Measurements from ENCODE around the gene BRK1. TPM values are rescaled to one million over a fixed set of nuclear protein-coding genes. Genes with fewer than 3 reads are reported as not detected.
A peak's percentile ranks its signal among the peaks of the same experiment; 100 is the strongest.

Gene BRK1
- total and polyA plus RNA-seq, 9 of the 15 experiments (the other 6 are each of a cell fraction or from before 2014, with no cell fraction given), result 105 to 634 (median 250) TPM

GRCh38 chr3:10142707-10143560 is 27.5 kb downstream of the BRK1 start (continued):
- no peak for TF ChIP-seq THRB (CRISPR knock-in tag; conservative IDR thresholded peaks at IDR 0.05)
- TF ChIP-seq TEAD1 (CRISPR knock-in tag; IDR thresholded peaks at IDR 0.05), result peak in 1 of 2 experiments; percentile 41; a peak in 1 of 4 replicates
- TF ChIP-seq ZKSCAN3 (CRISPR knock-in tag; IDR thresholded peaks at IDR 0.05), result no peak
- no peak for TF ChIP-seq NCOR1 (IDR thresholded peaks at IDR 0.05)
- no peak for TF ChIP-seq BMI1 (IDR thresholded peaks at IDR 0.05; ENCODE audit: low read length)
- TF ChIP-seq JUND (IDR thresholded peaks at IDR 0.05; ENCODE audit: borderline replicate concordance, low read depth, low read length), result peak; percentile 41; the same call in 1 of the 2 replicates
- TF ChIP-seq JUND (tag; IDR thresholded peaks at IDR 0.05; ENCODE audit: borderline replicate concordance, low read depth, low read length), result no peak
- TF ChIP-seq JUN (IDR thresholded peaks at IDR 0.05; ENCODE audit: borderline replicate concordance, low read depth, low read length), result no peak
- TF ChIP-seq JUN (CRISPR knock-in tag; IDR thresholded peaks at IDR 0.05; ENCODE audit: borderline replicate concordance), result 0 out of 2 replicates have a peak, but pooled peaks have one; percentile 27
- TF ChIP-seq CREB3L1 (IDR thresholded peaks at IDR 0.05; ENCODE audit: borderline replicate concordance, low read depth), result peak; percentile 75; the same call in 1 of the 2 replicates
- no peak for TF ChIP-seq BRD4 (IDR thresholded peaks at IDR 0.05)
- TF ChIP-seq ZNF316 (IDR thresholded peaks at IDR 0.05), result no peak
- no peak for TF ChIP-seq NFIX (CRISPR knock-in tag; IDR thresholded peaks at IDR 0.05; ENCODE audit: low read depth)
- TF ChIP-seq NCOA2 (IDR thresholded peaks at IDR 0.05; ENCODE audit: partially characterized antibody in 2 of 2), result no peak
- no peak for TF ChIP-seq ZNF75A (CRISPR knock-in tag; IDR thresholded peaks at IDR 0.05)
- TF ChIP-seq TEAD2 (tag; IDR thresholded peaks at IDR 0.05), result no peak
- no peak for TF ChIP-seq RBBP5 (IDR thresholded peaks at IDR 0.05; ENCODE audit: borderline replicate concordance, insufficient read depth, low read length, poor library complexity, severe bottlenecking)
- no peak for TF ChIP-seq ZNF174 (CRISPR knock-in tag; IDR thresholded peaks at IDR 0.05)
- no peak for TF ChIP-seq NCOA6 (IDR thresholded peaks at IDR 0.05)
- no peak for TF ChIP-seq TCFL5 (CRISPR knock-in tag; conservative IDR thresholded peaks at IDR 0.05)
- peak; percentile 62 for TF ChIP-seq L3MBTL2 (IDR thresholded peaks at IDR 0.05)
- no peak for TF ChIP-seq ZNF165 (CRISPR knock-in tag; IDR thresholded peaks at IDR 0.05; ENCODE audit: borderline replicate concordance)
- TF ChIP-seq RUNX1 (IDR thresholded peaks at IDR 0.05; ENCODE audit: low read depth), result no peak
- no peak for TF ChIP-seq HMGN3 (IDR thresholded peaks at IDR 0.05; ENCODE audit: borderline replicate concordance, extremely low read depth, insufficient read length, low read depth, low read length)
- TF ChIP-seq HDGF (IDR thresholded peaks at IDR 0.05), result no peak; the same call in 1 of the 2 replicates
- no peak for TF ChIP-seq ZNF830 (CRISPR knock-in tag; IDR thresholded peaks at IDR 0.05)
- TF ChIP-seq EWSR1 (IDR thresholded peaks at IDR 0.05; ENCODE audit: borderline replicate concordance, low read depth, partially characterized antibody), result no peak
- peak; percentile 94 for TF ChIP-seq NFATC3 (IDR thresholded peaks at IDR 0.05)

Data from K562 (cell line).